OCI-LY3 (cell line): ENCODE data around the gene HLA-DQA1.

ENCODE experiments used
- H2AFZ ChIP-seq: fragments of 200-600, 300-600 bp; shearing (Covaris generic); 2 replicates; pipeline ENCODE4 v1.6.0; 2014; ENCODE audit warnings: antibody characterized with exemption, low read depth, low read length
- H3K27ac ChIP-seq: fragments of 200-600, 300-600 bp; sonication (generic); 2 replicates; pipeline ENCODE4 v1.5.1; 2014; ENCODE audit warnings: mild to moderate bottlenecking, low read length, moderate library complexity, mixed read lengths
- H3K27me3 ChIP-seq: fragments of 200-600, 300-600 bp; sonication (generic); 2 replicates; pipeline ENCODE4 v1.6.1; 2014; ENCODE audit warnings: low read depth, low read length, mixed read lengths
- H3K36me3 ChIP-seq: fragments of 200-600, 300-600 bp; sonication (generic); replicated peaks from 2 replicates; pipeline ENCODE3; 2014; ENCODE audit warnings: low read depth, low read length, mixed read lengths
- H3K4me1 ChIP-seq: fragments of 300-600, 200-600 bp; sonication (generic); 2 replicates; pipeline ENCODE4 v1.6.1; 2014; ENCODE audit warnings: low read length, mixed read lengths
- H3K4me2 ChIP-seq: fragments of 200-600, 300-600 bp; sonication (generic); 2 replicates; pipeline ENCODE4 v1.6.1; 2014; ENCODE audit warnings: low read length, mixed read lengths
- H3K4me3 ChIP-seq: fragments of 300-600, 200-600 bp; sonication (generic); 2 replicates; pipeline ENCODE4 v1.5.1; 2014; ENCODE audit warnings: antibody characterized with exemption, mild to moderate bottlenecking, low read length, moderate library complexity
- H3K79me2 ChIP-seq: fragments of 300-600, 200-600 bp; shearing (Covaris generic); 2 replicates; pipeline ENCODE4 v1.6.1; 2014; ENCODE audit warnings: mild to moderate bottlenecking, low read length, mixed read lengths
- H3K9ac ChIP-seq: fragments of 300-600, 200-600 bp; shearing (Covaris generic); 2 replicates; pipeline ENCODE4 v1.6.0; 2014; ENCODE audit warnings: mild to moderate bottlenecking, low read length, moderate library complexity
- H3K9me3 ChIP-seq: fragments of 200-600, 300-600 bp; shearing (Covaris generic); 2 replicates; pipeline ENCODE4 v1.6.1; 2014; ENCODE audit warnings: low read length, mixed read lengths; ENCODE audit not compliant: insufficient read depth
- H4K20me1 ChIP-seq: fragments of 200-600, 300-600 bp; sonication (generic); 2 replicates; pipeline ENCODE4 v1.6.1; 2016; ENCODE audit warnings: low read length, mixed read lengths; ENCODE audit not compliant: insufficient read depth
- EZH2phosphoT487 ChIP-seq: fragments of 200-600 bp; shearing (Covaris generic); IDR thresholded peaks from 2 replicates; pipeline ENCODE4 v1.6.1; 2018; ENCODE audit warnings: antibody characterized with exemption, mixed run types, low read depth
- TF ChIP-seq, protein P1 (sequence below): fragments of 200-600, 300-600 bp; sonication (generic); IDR thresholded peaks from 2 replicates; pipeline ENCODE4 v1.5.1; 2014; ENCODE audit warnings: antibody characterized with exemption, low read length, low read depth

The HLA-DQA1 gene

DNA sequence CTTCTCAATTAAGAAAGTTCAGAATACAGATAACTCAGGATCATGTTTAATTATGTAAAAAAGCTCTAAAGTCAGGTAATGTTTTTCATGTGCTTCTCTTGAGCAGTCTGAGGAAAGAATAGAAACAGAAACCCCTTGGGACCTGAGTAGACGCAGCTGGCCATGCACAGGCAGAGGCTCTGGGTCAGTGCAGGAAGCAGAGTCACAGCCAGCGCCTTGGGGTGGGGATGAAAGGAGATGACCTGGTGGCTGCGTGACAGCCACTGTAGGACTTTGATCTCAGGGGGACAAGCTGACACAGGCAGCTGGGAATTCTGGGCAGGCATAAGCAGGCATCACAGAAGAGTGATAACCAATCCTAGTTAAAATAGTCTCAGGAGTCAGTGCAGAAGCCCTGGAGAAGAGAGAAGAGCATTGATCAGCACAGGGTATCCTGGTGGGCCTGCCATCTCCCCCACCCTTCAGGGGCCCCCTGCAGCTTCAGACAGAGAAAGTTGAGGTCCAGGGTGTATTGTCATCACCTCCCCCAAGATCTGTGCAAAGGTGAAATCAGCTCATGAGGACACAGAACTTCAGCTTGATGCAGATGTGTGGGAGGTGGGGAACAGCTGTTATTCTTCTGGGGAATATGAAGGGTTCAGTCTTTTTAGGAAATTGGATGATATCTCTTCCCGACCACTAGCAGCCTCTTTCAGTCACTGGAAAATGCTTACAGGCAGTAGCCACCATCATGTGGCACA, 22.8 kb downstream of the HLA-DQA1 start:
- H3K9ac ChIP-seq = no peak overlapping the region
- peaks cover 4% of the 10 kb centered on the region for H3K36me3 ChIP-seq
- H3K27ac ChIP-seq = no peak overlapping the region
- H3K27me3 ChIP-seq = no peaks in the 10 kb centered on the region
- H3K4me3 ChIP-seq = no peak overlapping the region
- H3K9me3 ChIP-seq = no peaks in the 10 kb centered on the region
- H2AFZ ChIP-seq = no peak overlapping the region
- peaks cover 5% of the 10 kb centered on the region for H3K4me1 ChIP-seq
- TF ChIP-seq, protein P1, sequence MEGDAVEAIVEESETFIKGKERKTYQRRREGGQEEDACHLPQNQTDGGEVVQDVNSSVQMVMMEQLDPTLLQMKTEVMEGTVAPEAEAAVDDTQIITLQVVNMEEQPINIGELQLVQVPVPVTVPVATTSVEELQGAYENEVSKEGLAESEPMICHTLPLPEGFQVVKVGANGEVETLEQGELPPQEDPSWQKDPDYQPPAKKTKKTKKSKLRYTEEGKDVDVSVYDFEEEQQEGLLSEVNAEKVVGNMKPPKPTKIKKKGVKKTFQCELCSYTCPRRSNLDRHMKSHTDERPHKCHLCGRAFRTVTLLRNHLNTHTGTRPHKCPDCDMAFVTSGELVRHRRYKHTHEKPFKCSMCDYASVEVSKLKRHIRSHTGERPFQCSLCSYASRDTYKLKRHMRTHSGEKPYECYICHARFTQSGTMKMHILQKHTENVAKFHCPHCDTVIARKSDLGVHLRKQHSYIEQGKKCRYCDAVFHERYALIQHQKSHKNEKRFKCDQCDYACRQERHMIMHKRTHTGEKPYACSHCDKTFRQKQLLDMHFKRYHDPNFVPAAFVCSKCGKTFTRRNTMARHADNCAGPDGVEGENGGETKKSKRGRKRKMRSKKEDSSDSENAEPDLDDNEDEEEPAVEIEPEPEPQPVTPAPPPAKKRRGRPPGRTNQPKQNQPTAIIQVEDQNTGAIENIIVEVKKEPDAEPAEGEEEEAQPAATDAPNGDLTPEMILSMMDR = no peak
- no peak for TF ChIP-seq EZH2phosphoT487
- no peaks in the 10 kb centered on the region; the same call in 1 of the 2 replicates for H3K79me2 ChIP-seq
- no peaks in the 10 kb centered on the region for H4K20me1 ChIP-seq
- H3K4me2 ChIP-seq = no peak overlapping the region

DNA sequence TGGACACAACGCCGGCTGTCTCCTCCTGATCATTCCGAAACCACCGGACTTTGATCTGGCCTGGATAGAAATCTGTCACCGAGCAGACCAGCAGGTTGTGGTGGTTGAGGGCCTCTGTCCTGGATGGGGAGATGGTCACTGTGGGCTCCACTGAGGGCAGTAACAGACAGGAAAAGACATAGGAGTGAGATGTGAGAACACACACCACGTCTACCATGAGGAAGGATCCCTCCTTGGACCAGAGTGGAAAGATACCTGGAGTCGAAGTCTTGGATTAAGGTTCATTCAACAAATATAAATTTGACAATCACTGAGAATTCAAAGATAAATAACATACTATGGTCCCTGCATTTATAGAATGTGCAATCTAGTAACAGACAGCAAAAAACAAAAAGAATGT, 24.9 kb downstream of the HLA-DQA1 start:
- H3K27me3 ChIP-seq = no peaks in the 10 kb centered on the region

DNA sequence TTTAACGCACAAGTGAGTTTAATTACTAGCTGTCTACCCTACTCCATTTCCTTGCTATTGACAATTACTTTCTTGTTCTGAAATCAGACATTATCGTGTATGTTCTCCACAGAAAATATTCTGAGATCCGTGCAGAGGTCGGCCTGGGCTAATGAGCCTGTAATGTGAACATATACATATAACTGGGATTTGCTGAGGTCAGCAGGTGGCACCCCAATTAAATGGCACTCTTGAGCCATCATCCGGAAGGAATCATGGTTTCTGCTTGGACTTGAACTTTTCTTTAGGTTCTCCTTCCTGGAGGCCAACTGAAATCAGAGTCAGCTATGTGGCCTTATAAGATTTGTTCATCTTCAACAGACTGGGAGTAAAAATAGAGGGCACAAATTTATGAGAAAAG, 25.6 kb downstream of the HLA-DQA1 start:
- Histone ChIP-seq H3K36me3 (peaks cover 4% of the 10 kb centered on the region), H3K9me3 (no peaks in the 10 kb centered on the region), H3K9ac (no peak overlapping the region), H4K20me1 (no peaks in the 10 kb centered on the region), H3K4me1 (peaks cover 8% of the 10 kb centered on the region), H2AFZ (no peak overlapping the region), H3K27ac (no peak overlapping the region), H3K27me3 (no peaks in the 10 kb centered on the region), H3K79me2 (peaks cover 13% of the 10 kb centered on the region), H3K4me2 (no peak overlapping the region), H3K4me3 (no peak overlapping the region)
- TF ChIP-seq EZH2phosphoT487 = no peak
- TF ChIP-seq, protein P1 = no peak

More for the DNA sequence above, 24.9 kb downstream of the HLA-DQA1 start:
- TF ChIP-seq, protein P1 = no peak
- TF ChIP-seq EZH2phosphoT487 = no peak
- H3K4me3 ChIP-seq = no peak overlapping the region
- peaks cover 4% of the 10 kb centered on the region for H3K36me3 ChIP-seq
- H3K79me2 ChIP-seq = peaks cover 13% of the 10 kb centered on the region
- H3K4me2 ChIP-seq = no peak overlapping the region
- peaks cover 5% of the 10 kb centered on the region for H3K4me1 ChIP-seq
- H3K9ac ChIP-seq = no peak overlapping the region
- H3K9me3 ChIP-seq = no peaks in the 10 kb centered on the region
- H3K27ac ChIP-seq = no peak overlapping the region
- no peaks in the 10 kb centered on the region for H4K20me1 ChIP-seq
- no peak overlapping the region for H2AFZ ChIP-seq

DNA sequence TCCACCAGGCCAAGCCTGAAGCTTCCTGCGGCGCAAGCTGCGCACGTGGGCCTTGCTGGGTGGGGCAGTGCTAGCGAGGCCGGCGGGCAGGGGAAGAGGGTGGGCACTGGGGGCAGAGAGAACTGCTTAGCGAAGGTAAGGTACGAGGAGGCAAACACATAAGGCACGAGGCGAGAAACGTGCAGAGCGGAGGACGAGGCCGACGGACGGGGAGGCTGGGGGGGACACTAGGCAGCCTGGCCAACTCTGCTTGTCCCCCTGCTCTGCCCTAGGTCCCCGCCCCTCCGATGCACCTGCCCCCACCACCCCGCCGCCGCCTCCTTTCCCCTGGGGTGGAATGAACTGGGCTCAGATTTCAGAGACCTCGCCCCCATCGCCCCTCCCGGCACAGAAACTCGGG, 27.1 kb downstream of the HLA-DQA1 start:
- Histone ChIP-seq H2AFZ (no peak overlapping the region), H3K9me3 (no peaks in the 10 kb centered on the region), H3K4me1 (peaks cover 22% of the 10 kb centered on the region), H3K79me2 (peaks cover 13% of the 10 kb centered on the region), H3K4me2 (no peak overlapping the region), H3K36me3 (no peaks in the 10 kb centered on the region), H3K9ac (no peak overlapping the region), H4K20me1 (no peaks in the 10 kb centered on the region), H3K4me3 (no peak overlapping the region), H3K27ac (no peak overlapping the region), H3K27me3 (no peaks in the 10 kb centered on the region)
- no peak for TF ChIP-seq EZH2phosphoT487
- TF ChIP-seq, protein P1 = no peak
